SK-N-SH treated with all-trans-retinoic acid at 6 μM for 48 hours (cell line): ENCODE measurements around the gene ZNF536.

ENCODE experiments used
- ATAC-seq: fragments of 200-7000 bp; cut with Tn5 transposase; 3 replicates; pipeline ENCODE4 v1.9.1; 2020; ENCODE audit warnings: mild to moderate bottlenecking, moderate library complexity
- ARNTL ChIP-seq: fragments of 450-650 bp; formaldehyde crosslinking; IDR thresholded peaks from 2 replicates; pipeline ENCODE4 v1.5.0; 2020; ENCODE audit warnings: low read depth, mild to moderate bottlenecking, moderate library complexity, borderline replicate concordance
- BACH2 ChIP-seq: fragments of 250-450 bp; sonication (Bioruptor Pico); IDR thresholded peaks from 2 replicates; pipeline ENCODE4 v1.9.0; 2021; ENCODE audit warnings: mild to moderate bottlenecking, borderline replicate concordance
- CSDC2 ChIP-seq: fragments of 250-450 bp; sonication (Bioruptor Pico); IDR thresholded peaks from 2 replicates; pipeline ENCODE4 v1.5.0; 2020; ENCODE audit warnings: mild to moderate bottlenecking, moderate library complexity
- CSRNP3 ChIP-seq: fragments of 250-450 bp; sonication (Bioruptor Pico); IDR thresholded peaks from 2 replicates; pipeline ENCODE4 v1.5.1; 2021; ENCODE audit warnings: mild to moderate bottlenecking, moderate library complexity
- ESRRG ChIP-seq: fragments of 250-450 bp; sonication (Bioruptor Pico); IDR thresholded peaks from 2 replicates; pipeline ENCODE4 v1.6.1; 2021; ENCODE audit warnings: mild to moderate bottlenecking
- GLIS3 ChIP-seq: fragments of 250-450 bp; sonication (Bioruptor Pico); IDR thresholded peaks from 2 replicates; pipeline ENCODE4 v1.5.0; 2020; ENCODE audit warnings: mild to moderate bottlenecking, moderate library complexity
- ISL1 ChIP-seq: fragments of 250-450 bp; sonication (Bioruptor Pico); IDR thresholded peaks from 2 replicates; pipeline ENCODE4 v2.1.2; 2022; ENCODE audit warnings: mild to moderate bottlenecking, moderate library complexity
- OSR1 ChIP-seq: fragments of 250-450 bp; sonication (Bioruptor Pico); IDR thresholded peaks from 2 replicates; pipeline ENCODE4 v1.8.0; 2022; ENCODE audit warnings: moderate library complexity, mild to moderate bottlenecking, inconsistent platforms
- POU6F1 ChIP-seq: fragments of 250-450 bp; sonication (Bioruptor Pico); IDR thresholded peaks from 2 replicates; pipeline ENCODE4 v1.8.0; 2021; ENCODE audit warnings: low read depth, mild to moderate bottlenecking, moderate library complexity, borderline replicate concordance
- PPARA ChIP-seq: fragments of 250-450 bp; sonication (Bioruptor Pico); IDR thresholded peaks from 2 replicates; pipeline ENCODE4 v1.5.0; 2020; ENCODE audit warnings: mild to moderate bottlenecking, borderline replicate concordance
- RARB ChIP-seq: fragments of 250-450 bp; sonication (Bioruptor Pico); IDR thresholded peaks from 2 replicates; pipeline ENCODE4 v1.8.0; 2021; ENCODE audit warnings: mild to moderate bottlenecking, moderate library complexity
- SNAI2 ChIP-seq: fragments of 250-450 bp; sonication (Bioruptor Pico); IDR thresholded peaks from 2 replicates; pipeline ENCODE4 v1.5.0; 2020; ENCODE audit warnings: mild to moderate bottlenecking, moderate library complexity
- TCF4 ChIP-seq: fragments of 250-450 bp; sonication (Bioruptor Pico); IDR thresholded peaks from 2 replicates; pipeline ENCODE4 v1.8.0; 2021; ENCODE audit warnings: mild to moderate bottlenecking, moderate library complexity, borderline replicate concordance
- TOX ChIP-seq: fragments of 250-450 bp; sonication (Bioruptor Pico); IDR thresholded peaks from 2 replicates; pipeline ENCODE4 v1.8.0; 2021; ENCODE audit warnings: mild to moderate bottlenecking, moderate library complexity, borderline replicate concordance
- ZC3H10 ChIP-seq: fragments of 250-450 bp; sonication (Bioruptor Pico); IDR thresholded peaks from 2 replicates; pipeline ENCODE4 v1.5.1; 2021; ENCODE audit warnings: mild to moderate bottlenecking, moderate library complexity
- ZFP30 ChIP-seq: fragments of 450-650 bp; formaldehyde crosslinking; IDR thresholded peaks from 2 replicates; pipeline ENCODE4 v1.5.0; 2022; ENCODE audit warnings: mild to moderate bottlenecking, moderate library complexity
- ZNF8 ChIP-seq: fragments of 450-650 bp; formaldehyde crosslinking; IDR thresholded peaks from 2 replicates; pipeline ENCODE4 v1.5.0; 2020; ENCODE audit warnings: mild to moderate bottlenecking, moderate library complexity
- TF ChIP-seq, protein P1 (sequence below): fragments of 250-450 bp; sonication (Bioruptor Pico); IDR thresholded peaks from 2 replicates; pipeline ENCODE4 v1.5.0; 2020; ENCODE audit warnings: mild to moderate bottlenecking, moderate library complexity
- TF ChIP-seq, protein P2 (sequence below): fragments of 250-450 bp; sonication (Bioruptor Pico); IDR thresholded peaks from 2 replicates; pipeline ENCODE4 v1.8.0; 2020; ENCODE audit warnings: mild to moderate bottlenecking, moderate library complexity, borderline replicate concordance
- TF ChIP-seq, protein P3 (sequence below): fragments of 250-450 bp; sonication (Bioruptor Pico); IDR thresholded peaks from 2 replicates; pipeline ENCODE4 v1.5.1; 2020; ENCODE audit warnings: low read depth, mild to moderate bottlenecking, moderate library complexity

ZNF536 gene

GRCh38 chr19:30335306-30335886, 36.8 kb upstream of the ZNF536 start (continued):
- TF ChIP-seq, protein P1, sequence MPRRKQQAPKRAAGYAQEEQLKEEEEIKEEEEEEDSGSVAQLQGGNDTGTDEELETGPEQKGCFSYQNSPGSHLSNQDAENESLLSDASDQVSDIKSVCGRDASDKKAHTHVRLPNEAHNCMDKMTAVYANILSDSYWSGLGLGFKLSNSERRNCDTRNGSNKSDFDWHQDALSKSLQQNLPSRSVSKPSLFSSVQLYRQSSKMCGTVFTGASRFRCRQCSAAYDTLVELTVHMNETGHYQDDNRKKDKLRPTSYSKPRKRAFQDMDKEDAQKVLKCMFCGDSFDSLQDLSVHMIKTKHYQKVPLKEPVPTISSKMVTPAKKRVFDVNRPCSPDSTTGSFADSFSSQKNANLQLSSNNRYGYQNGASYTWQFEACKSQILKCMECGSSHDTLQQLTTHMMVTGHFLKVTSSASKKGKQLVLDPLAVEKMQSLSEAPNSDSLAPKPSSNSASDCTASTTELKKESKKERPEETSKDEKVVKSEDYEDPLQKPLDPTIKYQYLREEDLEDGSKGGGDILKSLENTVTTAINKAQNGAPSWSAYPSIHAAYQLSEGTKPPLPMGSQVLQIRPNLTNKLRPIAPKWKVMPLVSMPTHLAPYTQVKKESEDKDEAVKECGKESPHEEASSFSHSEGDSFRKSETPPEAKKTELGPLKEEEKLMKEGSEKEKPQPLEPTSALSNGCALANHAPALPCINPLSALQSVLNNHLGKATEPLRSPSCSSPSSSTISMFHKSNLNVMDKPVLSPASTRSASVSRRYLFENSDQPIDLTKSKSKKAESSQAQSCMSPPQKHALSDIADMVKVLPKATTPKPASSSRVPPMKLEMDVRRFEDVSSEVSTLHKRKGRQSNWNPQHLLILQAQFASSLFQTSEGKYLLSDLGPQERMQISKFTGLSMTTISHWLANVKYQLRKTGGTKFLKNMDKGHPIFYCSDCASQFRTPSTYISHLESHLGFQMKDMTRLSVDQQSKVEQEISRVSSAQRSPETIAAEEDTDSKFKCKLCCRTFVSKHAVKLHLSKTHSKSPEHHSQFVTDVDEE (CRISPR knock-in tag), result no peak
- TF ChIP-seq GLIS3, result no peak
- TF ChIP-seq CSRNP3 (CRISPR knock-in tag), result no peak
- no peak for TF ChIP-seq CSDC2 (CRISPR knock-in tag)
- no peak for TF ChIP-seq TOX (CRISPR knock-in tag)
- TF ChIP-seq ZNF8 (CRISPR knock-in tag), result no peak
- TF ChIP-seq TCF4, result no peak

- ATAC-seq, result no peak
- TF ChIP-seq GLIS3, result no peak
- TF ChIP-seq, protein P2, sequence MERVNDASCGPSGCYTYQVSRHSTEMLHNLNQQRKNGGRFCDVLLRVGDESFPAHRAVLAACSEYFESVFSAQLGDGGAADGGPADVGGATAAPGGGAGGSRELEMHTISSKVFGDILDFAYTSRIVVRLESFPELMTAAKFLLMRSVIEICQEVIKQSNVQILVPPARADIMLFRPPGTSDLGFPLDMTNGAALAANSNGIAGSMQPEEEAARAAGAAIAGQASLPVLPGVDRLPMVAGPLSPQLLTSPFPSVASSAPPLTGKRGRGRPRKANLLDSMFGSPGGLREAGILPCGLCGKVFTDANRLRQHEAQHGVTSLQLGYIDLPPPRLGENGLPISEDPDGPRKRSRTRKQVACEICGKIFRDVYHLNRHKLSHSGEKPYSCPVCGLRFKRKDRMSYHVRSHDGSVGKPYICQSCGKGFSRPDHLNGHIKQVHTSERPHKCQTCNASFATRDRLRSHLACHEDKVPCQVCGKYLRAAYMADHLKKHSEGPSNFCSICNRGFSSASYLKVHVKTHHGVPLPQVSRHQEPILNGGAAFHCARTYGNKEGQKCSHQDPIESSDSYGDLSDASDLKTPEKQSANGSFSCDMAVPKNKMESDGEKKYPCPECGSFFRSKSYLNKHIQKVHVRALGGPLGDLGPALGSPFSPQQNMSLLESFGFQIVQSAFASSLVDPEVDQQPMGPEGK (CRISPR knock-in tag), result no peak
- TF ChIP-seq OSR1 (CRISPR knock-in tag), result no peak
- no peak for TF ChIP-seq SNAI2
- no peak for TF ChIP-seq ZFP30 (CRISPR knock-in tag)
- TF ChIP-seq, protein P1 (CRISPR knock-in tag), result no peak
- TF ChIP-seq TOX (CRISPR knock-in tag), result no peak
- TF ChIP-seq, all 23 proteins: peak for 0
Measured at GRCh38 chr19:30336290-30336689, 35.9 kb upstream of the ZNF536 start.

DNA sequence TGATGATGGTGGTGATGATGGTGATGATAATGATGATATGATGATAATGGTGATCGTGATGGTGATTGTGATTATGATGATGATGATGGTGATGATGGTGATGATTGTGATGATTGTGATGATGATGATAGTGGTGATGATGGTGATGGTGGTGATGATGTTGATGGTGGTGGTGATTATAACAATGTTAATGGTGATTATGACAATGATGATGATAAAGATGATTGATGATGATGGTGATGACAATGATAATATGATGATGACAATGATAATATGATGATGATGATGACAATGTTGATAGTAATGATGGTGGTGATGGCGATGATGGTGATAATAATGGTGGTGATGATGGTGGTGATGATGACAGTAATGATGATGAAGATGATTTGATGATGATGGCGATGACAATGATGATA, 34.1 kb upstream of the ZNF536 start:
- no peak for ATAC-seq
- TF ChIP-seq PPARA (CRISPR knock-in tag), result no peak
- TF ChIP-seq ESRRG (CRISPR knock-in tag), result no peak
- no peak for TF ChIP-seq ZC3H10 (CRISPR knock-in tag)
- TF ChIP-seq, protein P1 (CRISPR knock-in tag), result no peak
- TF ChIP-seq OSR1 (CRISPR knock-in tag), result no peak
- TF ChIP-seq, protein P3, sequence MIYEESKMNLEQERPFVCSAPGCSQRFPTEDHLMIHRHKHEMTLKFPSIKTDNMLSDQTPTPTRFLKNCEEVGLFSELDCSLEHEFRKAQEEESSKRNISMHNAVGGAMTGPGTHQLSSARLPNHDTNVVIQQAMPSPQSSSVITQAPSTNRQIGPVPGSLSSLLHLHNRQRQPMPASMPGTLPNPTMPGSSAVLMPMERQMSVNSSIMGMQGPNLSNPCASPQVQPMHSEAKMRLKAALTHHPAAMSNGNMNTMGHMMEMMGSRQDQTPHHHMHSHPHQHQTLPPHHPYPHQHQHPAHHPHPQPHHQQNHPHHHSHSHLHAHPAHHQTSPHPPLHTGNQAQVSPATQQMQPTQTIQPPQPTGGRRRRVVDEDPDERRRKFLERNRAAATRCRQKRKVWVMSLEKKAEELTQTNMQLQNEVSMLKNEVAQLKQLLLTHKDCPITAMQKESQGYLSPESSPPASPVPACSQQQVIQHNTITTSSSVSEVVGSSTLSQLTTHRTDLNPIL (CRISPR knock-in tag), result no peak
- no peak for TF ChIP-seq ZNF8 (CRISPR knock-in tag)
- TF ChIP-seq RARB (CRISPR knock-in tag), result no peak
- no peak for TF ChIP-seq ARNTL (CRISPR knock-in tag)
- TF ChIP-seq POU6F1 (CRISPR knock-in tag), result no peak
- no peak for TF ChIP-seq SNAI2
- no peak for TF ChIP-seq BACH2 (CRISPR knock-in tag)
- TF ChIP-seq, protein P2 (CRISPR knock-in tag), result no peak
- no peak for TF ChIP-seq ISL1 (CRISPR knock-in tag)
